ENCODE data around the gene ULK4.

Gene ULK4

GRCh38 chr3:42007785-42008184, 45.9 kb upstream of the ULK4 start:
- H2AFZ ChIP-seq (ENCODE audit: low read depth, low read length, severe bottlenecking), result no peak overlapping the region
- no peak overlapping the region for H3K4me3 ChIP-seq (ENCODE audit: insufficient read depth, low read length, poor library complexity, severe bottlenecking)
- no peaks in the 10 kb centered on the region for H3K36me3 ChIP-seq (ENCODE audit: low read length)
- no peaks in the 10 kb centered on the region for H4K20me1 ChIP-seq (ENCODE audit: low read depth, low read length)
- H3K27ac ChIP-seq (ENCODE audit: low read depth, low read length), result no peak overlapping the region
- TF ChIP-seq, protein P1, sequence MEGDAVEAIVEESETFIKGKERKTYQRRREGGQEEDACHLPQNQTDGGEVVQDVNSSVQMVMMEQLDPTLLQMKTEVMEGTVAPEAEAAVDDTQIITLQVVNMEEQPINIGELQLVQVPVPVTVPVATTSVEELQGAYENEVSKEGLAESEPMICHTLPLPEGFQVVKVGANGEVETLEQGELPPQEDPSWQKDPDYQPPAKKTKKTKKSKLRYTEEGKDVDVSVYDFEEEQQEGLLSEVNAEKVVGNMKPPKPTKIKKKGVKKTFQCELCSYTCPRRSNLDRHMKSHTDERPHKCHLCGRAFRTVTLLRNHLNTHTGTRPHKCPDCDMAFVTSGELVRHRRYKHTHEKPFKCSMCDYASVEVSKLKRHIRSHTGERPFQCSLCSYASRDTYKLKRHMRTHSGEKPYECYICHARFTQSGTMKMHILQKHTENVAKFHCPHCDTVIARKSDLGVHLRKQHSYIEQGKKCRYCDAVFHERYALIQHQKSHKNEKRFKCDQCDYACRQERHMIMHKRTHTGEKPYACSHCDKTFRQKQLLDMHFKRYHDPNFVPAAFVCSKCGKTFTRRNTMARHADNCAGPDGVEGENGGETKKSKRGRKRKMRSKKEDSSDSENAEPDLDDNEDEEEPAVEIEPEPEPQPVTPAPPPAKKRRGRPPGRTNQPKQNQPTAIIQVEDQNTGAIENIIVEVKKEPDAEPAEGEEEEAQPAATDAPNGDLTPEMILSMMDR (IDR thresholded peaks at IDR 0.05; ENCODE audit: insufficient read depth, low read length, poor library complexity, severe bottlenecking), result no peak
- TF ChIP-seq EZH2phosphoT487 (conservative IDR thresholded peaks at IDR 0.05; ENCODE audit: low read length), result no peak
- no peaks in the 10 kb centered on the region for H3K27me3 ChIP-seq (ENCODE audit: low read length)
- no peak overlapping the region for H3K9ac ChIP-seq (ENCODE audit: low read length)
- no peaks in the 10 kb centered on the region for H3K79me2 ChIP-seq (ENCODE audit: insufficient read depth, low read length)
- H3K4me2 ChIP-seq (ENCODE audit: low read depth, low read length, poor library complexity, severe bottlenecking), result no peak overlapping the region
- no peaks in the 10 kb centered on the region for H3K9me3 ChIP-seq (ENCODE audit: insufficient read depth, low read length)
- no peaks in the 10 kb centered on the region for H3K9me2 ChIP-seq (replicated peaks; ENCODE audit: insufficient read depth, low read length)
- peaks cover 17% of the 10 kb centered on the region for H3F3A ChIP-seq (ENCODE audit: insufficient read depth)

DNA sequence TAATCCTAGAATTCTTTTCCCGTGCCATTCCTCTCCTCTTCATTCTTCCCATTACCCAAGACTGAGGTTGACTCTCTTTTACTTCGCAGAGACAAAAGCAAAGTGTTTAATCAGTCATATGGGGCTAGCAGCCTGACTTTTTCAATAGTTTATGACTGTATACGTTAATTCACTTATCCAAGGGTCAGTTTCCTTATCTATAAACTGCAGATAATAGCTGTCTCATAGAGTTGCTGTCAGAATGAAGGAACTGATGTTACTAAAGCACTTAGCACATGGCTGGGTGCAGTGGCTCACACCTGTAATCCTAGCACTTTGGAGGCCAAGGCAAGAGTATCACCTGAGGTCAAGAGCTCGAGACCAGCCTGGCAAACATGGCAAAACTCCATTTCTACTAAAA, 43.5 kb upstream of the ULK4 start:
- no peaks in the 10 kb centered on the region for H3K36me3 ChIP-seq (ENCODE audit: low read length)
- no peaks in the 10 kb centered on the region for H3K79me2 ChIP-seq (ENCODE audit: insufficient read depth, low read length)
- H2AFZ ChIP-seq (ENCODE audit: low read depth, low read length, severe bottlenecking), result no peak overlapping the region
- H3F3A ChIP-seq (ENCODE audit: insufficient read depth), result no peaks in the 10 kb centered on the region
- no peak overlapping the region for H3K4me2 ChIP-seq (ENCODE audit: low read depth, low read length, poor library complexity, severe bottlenecking)
- no peak overlapping the region for H3K27ac ChIP-seq (ENCODE audit: low read depth, low read length)
- H3K9me2 ChIP-seq (replicated peaks; ENCODE audit: insufficient read depth, low read length), result no peaks in the 10 kb centered on the region
- H3K4me3 ChIP-seq (ENCODE audit: insufficient read depth, low read length, poor library complexity, severe bottlenecking), result no peak overlapping the region
- TF ChIP-seq, protein P1 (IDR thresholded peaks at IDR 0.05; ENCODE audit: insufficient read depth, low read length, poor library complexity, severe bottlenecking), result no peak
- TF ChIP-seq EZH2phosphoT487 (conservative IDR thresholded peaks at IDR 0.05; ENCODE audit: low read length), result no peak
- no peak overlapping the region for H3K9ac ChIP-seq (ENCODE audit: low read length)
- no peaks in the 10 kb centered on the region for H3K27me3 ChIP-seq (ENCODE audit: low read length)
- no peaks in the 10 kb centered on the region for H4K20me1 ChIP-seq (ENCODE audit: low read depth, low read length)
- no peaks in the 10 kb centered on the region for H3K9me3 ChIP-seq (ENCODE audit: insufficient read depth, low read length)

DNA sequence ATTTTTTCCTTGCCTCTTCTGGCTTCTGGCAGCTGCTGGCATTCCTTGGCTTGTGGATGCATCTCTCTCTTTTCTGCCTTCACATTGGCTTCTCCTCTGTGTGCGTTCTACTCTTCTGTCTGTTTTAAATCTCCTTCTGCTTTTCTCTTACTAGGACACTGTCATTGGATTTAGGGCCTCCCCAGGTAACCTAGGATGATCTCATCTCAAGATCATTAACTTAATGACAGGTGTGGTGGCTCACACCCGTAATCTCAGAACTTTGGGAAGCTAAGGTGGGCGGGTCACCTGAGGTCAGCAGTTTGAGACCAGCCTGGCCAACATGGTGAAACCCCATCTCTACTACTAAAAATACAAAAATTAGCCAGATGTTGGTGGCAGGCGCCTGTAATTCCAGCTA, 40.9 kb upstream of the ULK4 start:
- H3F3A ChIP-seq (ENCODE audit: insufficient read depth), result no peaks in the 10 kb centered on the region
- no peak overlapping the region for H3K9ac ChIP-seq (ENCODE audit: low read length)
- H2AFZ ChIP-seq (ENCODE audit: low read depth, low read length, severe bottlenecking), result no peak overlapping the region
- H4K20me1 ChIP-seq (ENCODE audit: low read depth, low read length), result no peaks in the 10 kb centered on the region
- H3K27ac ChIP-seq (ENCODE audit: low read depth, low read length), result no peak overlapping the region
- no peaks in the 10 kb centered on the region for H3K79me2 ChIP-seq (ENCODE audit: insufficient read depth, low read length)
- H3K9me3 ChIP-seq (ENCODE audit: insufficient read depth, low read length), result no peaks in the 10 kb centered on the region
- TF ChIP-seq EZH2phosphoT487 (conservative IDR thresholded peaks at IDR 0.05; ENCODE audit: low read length), result no peak
- TF ChIP-seq, protein P1 (IDR thresholded peaks at IDR 0.05; ENCODE audit: insufficient read depth, low read length, poor library complexity, severe bottlenecking), result no peak
- no peak overlapping the region for H3K4me2 ChIP-seq (ENCODE audit: low read depth, low read length, poor library complexity, severe bottlenecking)
- no peaks in the 10 kb centered on the region for H3K9me2 ChIP-seq (replicated peaks; ENCODE audit: insufficient read depth, low read length)
- H3K27me3 ChIP-seq (ENCODE audit: low read length), result no peaks in the 10 kb centered on the region
- H3K36me3 ChIP-seq (ENCODE audit: low read length), result no peaks in the 10 kb centered on the region
- no peak overlapping the region for H3K4me3 ChIP-seq (ENCODE audit: insufficient read depth, low read length, poor library complexity, severe bottlenecking)

Data from SU-DHL-6 (cell line).